ENCODE data around the gene RBFOX2.

RBFOX2 gene

GRCh38 chr22:36036167-36036624 lies 7.6 kb upstream of the RBFOX2 start:
- H3K27me3 ChIP-seq (replicated peaks; ENCODE audit: control insufficient read depth, insufficient read depth, low read length), result no peaks in the 10 kb centered on the region; the same call in 1 of the 2 replicates
- no peak for DNase-seq (ENCODE audit: extremely low read depth, insufficient read length)
- no peak for TF ChIP-seq CTCF (IDR thresholded peaks at IDR 0.05; ENCODE audit: insufficient read depth, low read length, poor library complexity, severe bottlenecking)
- no peaks in the 10 kb centered on the region for H3K36me3 ChIP-seq (ENCODE audit: control insufficient read depth, insufficient read depth, low read length)
- no peak overlapping the region for H3K4me3 ChIP-seq (replicated peaks; ENCODE audit: low read depth, low read length)

- Histone ChIP-seq H3K36me3 (ENCODE audit: control insufficient read depth, insufficient read depth, low read length) (no peaks in the 10 kb centered on the region), H3K27me3 (replicated peaks; ENCODE audit: control insufficient read depth, insufficient read depth, low read length) (no peaks in the 10 kb centered on the region; the same call in 1 of the 2 replicates), H3K4me3 (replicated peaks; ENCODE audit: low read depth, low read length) (no peak overlapping the region)
- no peak for TF ChIP-seq CTCF (IDR thresholded peaks at IDR 0.05; ENCODE audit: insufficient read depth, low read length, poor library complexity, severe bottlenecking)
- DNase-seq (ENCODE audit: extremely low read depth, insufficient read length), result no peak
Observed at GRCh38 chr22:36032611-36033010, 4.0 kb upstream of the RBFOX2 start.

GRCh38 chr22:36029406-36029755 lies 757 bp upstream of the RBFOX2 start:
- no peak for DNase-seq (ENCODE audit: extremely low read depth, insufficient read length)
- H3K4me3 ChIP-seq (replicated peaks; ENCODE audit: low read depth, low read length), result peak overlapping the region; percentile 65
- no peak for TF ChIP-seq CTCF (IDR thresholded peaks at IDR 0.05; ENCODE audit: insufficient read depth, low read length, poor library complexity, severe bottlenecking)
- H3K36me3 ChIP-seq (ENCODE audit: control insufficient read depth, insufficient read depth, low read length), result no peaks in the 10 kb centered on the region
- H3K27me3 ChIP-seq (replicated peaks; ENCODE audit: control insufficient read depth, insufficient read depth, low read length), result no peaks in the 10 kb centered on the region

- no peak overlapping the region; the same call in 1 of the 2 replicates for H3K4me3 ChIP-seq (replicated peaks; ENCODE audit: low read depth, low read length)
- peak; percentile 6 for DNase-seq (ENCODE audit: extremely low read depth, insufficient read length)
Observed at GRCh38 chr22:36027935-36028645, 534 bp downstream of the RBFOX2 start.

GRCh38 chr22:36027579-36027934 lies 1.1 kb downstream of the RBFOX2 start:
- H3K4me3 ChIP-seq (replicated peaks; ENCODE audit: low read depth, low read length), result no peak overlapping the region
- no peaks in the 10 kb centered on the region for H3K36me3 ChIP-seq (ENCODE audit: control insufficient read depth, insufficient read depth, low read length)
- no peak for TF ChIP-seq CTCF (IDR thresholded peaks at IDR 0.05; ENCODE audit: insufficient read depth, low read length, poor library complexity, severe bottlenecking)
- DNase-seq (ENCODE audit: extremely low read depth, insufficient read length), result no peak
- no peaks in the 10 kb centered on the region; the same call in 1 of the 2 replicates for H3K27me3 ChIP-seq (replicated peaks; ENCODE audit: control insufficient read depth, insufficient read depth, low read length)

More at GRCh38 chr22:36027935-36028645, 534 bp downstream of the RBFOX2 start:
- TF ChIP-seq CTCF (IDR thresholded peaks at IDR 0.05; ENCODE audit: insufficient read depth, low read length, poor library complexity, severe bottlenecking), result no peak
- Histone ChIP-seq H3K27me3 (replicated peaks; ENCODE audit: control insufficient read depth, insufficient read depth, low read length) (no peaks in the 10 kb centered on the region; the same call in 1 of the 2 replicates), H3K36me3 (ENCODE audit: control insufficient read depth, insufficient read depth, low read length) (no peaks in the 10 kb centered on the region)
